GM19025 (cell line): ENCODE measurements around the gene PAFAH1B1.
"Not testable (repeated sequence)": the region's sequence is repeated elsewhere in the genome, so short reads cannot be mapped to it uniquely, and the experiment has no call there.

Source experiments
- ATAC-seq: cut with Tn5 transposase; IDR thresholded peaks from one replicate; pipeline ENCODE4 v1.9.1; 2021; ENCODE audit warnings: mild to moderate bottlenecking, low read depth, moderate library complexity; ENCODE audit not compliant: unreplicated experiment

PAFAH1B1 gene

DNA sequence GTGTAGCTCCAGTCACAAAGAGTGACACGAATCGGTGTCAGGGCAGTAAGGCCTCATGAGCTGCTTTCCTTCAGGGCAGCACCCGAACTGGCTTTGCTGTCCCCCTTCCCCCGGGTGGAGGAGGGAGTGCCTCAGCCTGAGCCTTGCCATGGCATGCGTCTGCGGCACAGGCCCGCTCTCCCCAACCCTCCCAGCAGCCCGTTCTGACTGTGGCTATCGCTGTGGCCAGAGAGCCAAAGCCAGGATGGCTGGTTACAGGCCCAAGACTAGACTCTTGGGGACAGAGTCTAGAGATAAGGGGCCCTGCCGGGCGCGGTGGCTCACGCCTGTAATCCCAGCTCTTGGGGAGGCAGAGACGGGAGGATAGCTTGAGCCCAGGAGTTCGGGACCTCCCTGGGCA lies 92.2 kb downstream of the PAFAH1B1 start:
- ATAC-seq: no peak

DNA sequence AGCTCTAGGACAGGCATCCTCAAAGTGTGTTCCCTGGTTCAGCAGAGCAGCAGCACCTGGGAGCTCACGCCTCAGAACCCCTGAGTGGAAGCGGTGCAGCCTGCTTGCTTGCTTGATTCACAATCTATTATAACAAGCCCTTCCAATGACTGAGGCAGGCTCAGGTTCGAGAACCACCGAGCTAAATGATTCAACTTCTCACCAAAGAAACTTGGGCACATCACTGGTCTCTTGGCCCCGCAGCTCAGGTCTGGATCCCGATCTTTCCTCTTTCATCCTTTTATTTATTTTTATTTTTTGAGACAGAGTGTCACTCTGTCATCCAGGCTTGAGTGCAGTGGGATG lies 93.6 kb downstream of the PAFAH1B1 start:
- no peak for ATAC-seq

DNA sequence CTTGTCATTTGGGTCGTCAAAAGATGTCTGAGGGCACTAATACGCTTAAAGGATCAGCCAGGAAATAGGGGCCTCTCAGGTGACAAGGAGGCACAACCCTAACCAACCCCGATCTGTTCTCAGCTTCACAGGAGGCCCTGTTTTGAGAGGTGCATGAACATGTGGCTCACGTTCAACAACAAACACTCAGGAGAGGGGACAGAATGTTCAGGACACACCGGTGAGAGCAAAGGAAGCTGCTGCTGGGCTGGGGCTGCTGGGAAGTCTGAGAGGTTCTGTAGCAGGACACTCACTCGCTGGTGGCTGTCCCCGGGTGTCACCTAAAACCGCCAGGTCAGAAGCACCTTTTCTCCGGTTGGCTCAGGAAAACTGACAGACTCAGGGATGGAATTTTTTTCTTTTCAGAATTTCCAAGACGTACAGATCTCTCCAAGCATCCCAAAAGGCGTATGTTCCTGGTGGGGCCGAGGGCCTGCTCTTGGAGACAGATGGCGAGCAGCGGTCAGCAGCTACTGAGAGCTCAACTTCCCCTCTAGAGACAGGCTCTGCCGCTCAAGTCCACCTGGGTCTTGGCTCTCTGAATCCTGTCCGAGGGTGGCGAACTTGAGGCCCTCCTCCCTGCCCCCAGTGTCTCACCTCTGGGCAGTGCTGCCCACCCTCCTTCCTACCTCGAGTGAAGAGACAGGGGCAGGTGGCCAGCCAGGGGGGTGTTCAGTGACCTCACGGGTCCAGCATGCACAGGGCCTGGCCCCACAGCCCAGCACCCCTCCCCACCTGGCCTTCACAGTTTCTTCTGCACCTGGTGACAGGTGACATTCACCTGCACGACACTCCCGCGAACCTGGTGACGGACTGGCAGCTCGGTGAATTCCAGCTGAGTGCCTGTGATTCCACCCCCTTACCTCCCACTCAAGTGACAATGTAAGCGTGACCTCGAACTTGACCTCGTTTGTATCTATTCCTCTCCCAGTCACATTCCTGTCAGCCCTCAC lies 95.2 kb downstream of the PAFAH1B1 start:
- no peak for ATAC-seq

DNA sequence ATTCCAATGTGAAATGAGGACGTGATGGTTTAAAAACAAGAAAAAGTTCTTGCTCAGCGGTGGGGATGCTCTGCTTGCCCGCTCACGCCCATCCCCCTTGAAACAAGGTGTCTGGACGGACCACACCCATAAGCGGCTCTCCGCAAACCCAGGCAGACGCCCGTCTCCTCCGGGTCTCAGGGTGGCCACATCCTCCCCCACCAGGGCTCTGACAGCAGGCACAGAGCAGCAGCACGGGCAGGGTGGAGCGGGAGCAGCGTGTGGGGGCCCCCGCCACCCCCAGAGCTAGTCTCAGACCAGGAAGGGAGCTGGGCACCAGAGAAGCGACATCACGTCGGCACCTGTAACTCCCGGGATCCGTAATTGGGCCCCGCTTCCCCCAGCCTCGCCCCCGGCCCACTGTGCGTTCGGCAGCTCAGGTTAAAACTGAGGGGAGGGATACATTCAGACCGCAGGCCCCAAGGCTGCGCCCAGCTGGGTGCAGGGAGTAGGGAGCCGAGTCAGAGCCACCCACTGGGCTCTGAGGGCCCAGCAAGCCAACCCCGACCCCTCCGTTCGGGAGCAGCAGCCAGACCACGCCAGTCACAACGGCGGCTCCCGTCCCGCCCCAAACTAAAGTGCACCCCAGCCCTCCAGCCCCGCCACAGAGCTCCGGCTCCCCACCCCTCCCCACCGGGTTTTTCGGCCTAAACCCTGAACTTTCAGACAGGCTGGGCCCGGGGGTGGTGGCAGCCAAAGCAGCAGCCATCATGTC lies 96.1 kb downstream of the PAFAH1B1 start:
- no peak for ATAC-seq

DNA sequence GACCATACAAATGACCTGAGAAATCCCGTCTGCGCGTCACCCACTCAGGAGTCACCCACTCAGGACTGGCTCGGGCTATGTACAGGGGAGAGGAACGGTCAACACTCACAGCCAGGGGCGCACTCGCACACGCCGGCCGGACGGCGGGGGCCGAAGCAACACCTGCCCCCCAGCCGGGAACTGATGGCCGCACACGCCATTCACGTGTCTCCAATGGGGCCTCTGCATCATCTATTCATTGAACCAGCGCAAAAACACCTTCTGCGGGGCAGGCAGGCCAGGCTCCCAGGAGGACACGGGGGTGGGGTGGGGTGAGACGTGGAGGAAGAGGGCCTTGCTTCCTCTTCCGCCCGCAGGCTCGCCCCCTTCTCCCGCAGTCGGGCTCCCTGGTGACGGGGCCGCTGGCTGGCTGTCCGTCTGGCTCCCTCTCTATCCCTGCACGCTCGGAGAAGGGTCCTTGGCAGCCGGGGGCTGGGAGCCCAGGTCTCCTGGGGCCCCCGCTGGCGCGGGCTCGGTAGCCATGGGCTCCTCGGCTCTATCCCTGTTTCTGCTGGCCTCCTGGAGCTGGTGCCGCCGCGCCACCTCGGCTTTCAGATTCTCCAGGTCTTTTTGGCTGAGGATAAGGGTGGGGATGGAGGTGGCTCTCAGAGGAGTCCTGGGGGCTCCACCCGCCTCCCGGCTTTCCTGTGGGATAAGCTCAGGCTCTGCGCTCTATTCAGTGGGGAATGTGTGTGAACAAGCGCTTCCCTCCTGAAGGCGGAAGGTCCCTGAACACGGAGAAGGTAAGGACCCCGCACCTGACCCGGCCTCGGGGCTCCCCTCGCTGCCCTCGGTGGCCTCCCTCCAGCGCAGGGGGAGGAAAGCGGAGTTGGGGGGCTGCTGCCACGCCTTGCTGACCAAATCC lies 97.0 kb downstream of the PAFAH1B1 start:
- ATAC-seq: no peak

DNA sequence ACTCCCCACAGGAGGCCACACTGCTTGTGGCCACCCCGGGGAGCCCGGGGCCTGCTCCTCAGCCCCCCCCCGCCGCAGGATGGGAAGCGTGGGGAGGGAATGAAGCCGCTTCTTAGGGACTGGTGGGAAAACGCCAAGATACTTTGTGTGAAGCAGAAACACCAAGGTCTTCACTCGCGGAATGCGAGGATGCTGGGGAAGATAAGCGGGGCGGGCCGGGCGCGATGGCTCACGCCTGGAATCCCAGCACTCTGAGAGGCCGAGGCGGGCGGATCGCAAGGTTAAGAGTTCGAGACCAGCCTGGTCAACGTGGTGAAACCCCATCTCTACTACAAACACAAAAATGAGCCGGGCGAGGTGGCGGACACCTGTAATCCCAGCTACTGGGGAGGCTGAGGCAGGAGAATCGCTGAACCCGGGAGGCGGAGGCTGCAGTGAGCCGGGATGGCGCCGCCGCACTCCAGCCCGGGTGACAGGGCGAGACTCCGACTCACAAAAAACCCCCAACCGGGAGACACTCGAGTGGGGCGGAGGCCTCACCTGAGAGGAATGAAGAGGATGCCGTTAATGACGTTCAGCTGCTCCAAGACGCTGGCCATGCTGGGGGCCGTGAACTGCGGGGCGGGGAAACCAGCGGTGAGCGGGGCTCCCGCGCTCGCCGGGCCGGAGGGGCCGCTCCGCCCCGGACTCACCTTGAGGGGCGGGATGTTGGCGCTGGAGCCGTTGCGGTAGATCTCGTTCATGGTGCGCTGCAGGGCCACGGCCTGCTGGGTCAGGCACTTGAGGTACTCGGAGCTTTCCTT lies 97.8 kb downstream of the PAFAH1B1 start:
- ATAC-seq: no peak

DNA sequence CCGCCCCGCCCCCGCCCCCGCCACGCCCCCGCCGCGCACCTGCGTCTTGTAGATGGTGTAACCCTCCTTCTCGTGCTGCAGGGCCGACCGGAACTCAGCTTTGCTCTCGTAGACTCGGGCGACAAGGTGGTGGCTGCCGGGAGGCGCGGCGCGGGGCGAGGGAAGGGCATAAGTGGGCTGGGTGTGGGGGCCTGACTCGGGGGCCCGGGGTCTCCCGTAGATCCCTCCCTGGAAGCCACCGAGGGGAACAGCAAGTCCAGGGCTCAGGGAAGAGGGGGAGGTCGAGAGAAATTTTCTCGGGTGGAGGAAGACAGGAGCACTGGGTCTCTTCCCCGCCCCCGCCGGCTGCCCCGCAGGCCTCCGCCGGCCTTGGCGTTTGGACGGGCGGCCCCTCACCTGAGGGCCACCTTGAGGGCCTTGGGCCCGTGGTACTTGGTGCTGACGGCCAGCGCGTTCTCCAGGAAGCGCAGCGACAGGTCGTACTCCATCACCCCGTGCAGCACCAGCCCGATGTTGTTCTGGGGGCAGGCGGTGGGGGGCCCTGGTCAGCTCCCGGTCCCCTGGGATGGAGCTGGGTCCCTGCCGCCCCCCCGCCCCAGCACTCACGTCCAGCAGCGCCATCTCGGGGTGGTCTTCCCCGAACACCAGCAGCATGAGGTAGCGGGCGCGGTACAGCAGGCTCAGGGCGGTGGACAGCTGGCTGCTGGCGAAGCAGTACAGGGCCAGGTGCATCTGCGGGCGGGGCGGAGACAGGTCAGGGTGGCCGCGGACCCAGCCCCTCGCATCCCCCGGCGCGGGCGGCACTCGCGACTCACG lies 98.7 kb downstream of the PAFAH1B1 start:
- ATAC-seq: no peak

DNA sequence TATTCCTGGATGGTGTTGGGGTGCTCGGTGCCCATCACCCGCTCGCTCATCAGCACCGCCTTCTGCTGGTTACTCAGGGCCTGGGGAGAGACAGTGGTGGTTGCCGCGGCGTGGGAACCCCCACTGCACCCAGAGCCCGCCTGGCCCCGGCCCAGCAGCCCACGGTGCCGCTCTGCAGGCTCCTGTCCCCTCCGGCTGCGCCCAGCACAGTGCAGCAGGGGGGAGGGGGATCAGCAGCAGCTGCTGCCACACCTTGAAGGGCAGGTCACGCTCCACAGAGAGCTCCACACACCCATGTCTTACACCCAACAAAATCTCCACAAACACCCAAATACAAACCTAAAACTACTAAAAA lies 99.3 kb downstream of the PAFAH1B1 start:
- ATAC-seq: no peak

DNA sequence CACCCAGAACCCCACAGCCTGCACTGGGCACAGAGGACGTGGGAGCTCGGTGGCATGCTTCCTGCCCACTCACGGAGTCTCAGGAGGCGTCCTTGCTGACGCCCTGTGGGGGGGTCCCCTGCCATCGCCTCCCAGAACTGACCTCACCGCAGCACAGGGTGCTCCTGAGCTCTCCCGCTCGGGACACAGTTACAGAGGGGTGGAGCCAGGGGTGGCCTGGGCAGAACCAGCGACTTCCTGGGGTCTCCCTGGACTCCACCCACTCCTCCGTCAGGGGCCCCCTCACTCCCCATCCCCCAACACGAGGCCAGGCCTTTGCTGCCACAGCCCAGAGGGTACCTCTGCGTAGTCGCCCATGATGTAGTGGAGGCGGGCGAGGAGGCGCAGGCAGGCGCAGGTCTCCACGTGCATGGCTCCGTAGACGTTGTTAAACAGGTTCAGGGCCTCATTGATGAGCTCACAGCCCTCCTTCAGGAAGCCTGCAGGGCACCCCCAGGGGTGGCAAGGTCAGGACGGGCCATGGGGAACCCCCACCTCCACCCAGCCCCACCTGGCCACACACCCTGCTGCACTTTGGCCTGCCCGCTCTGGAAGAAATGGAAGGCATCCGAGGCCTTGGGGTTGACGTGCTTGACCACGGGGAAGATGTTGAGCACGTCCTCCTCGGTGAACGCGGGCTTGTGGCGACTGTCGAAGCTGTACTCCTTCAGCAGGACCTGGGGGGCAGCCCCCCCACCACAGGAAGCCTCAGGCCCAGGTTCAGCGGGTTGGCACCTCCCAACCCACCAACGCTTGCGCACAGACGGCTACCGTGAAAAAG lies 100.3 kb downstream of the PAFAH1B1 start:
- ATAC-seq: no peak

DNA sequence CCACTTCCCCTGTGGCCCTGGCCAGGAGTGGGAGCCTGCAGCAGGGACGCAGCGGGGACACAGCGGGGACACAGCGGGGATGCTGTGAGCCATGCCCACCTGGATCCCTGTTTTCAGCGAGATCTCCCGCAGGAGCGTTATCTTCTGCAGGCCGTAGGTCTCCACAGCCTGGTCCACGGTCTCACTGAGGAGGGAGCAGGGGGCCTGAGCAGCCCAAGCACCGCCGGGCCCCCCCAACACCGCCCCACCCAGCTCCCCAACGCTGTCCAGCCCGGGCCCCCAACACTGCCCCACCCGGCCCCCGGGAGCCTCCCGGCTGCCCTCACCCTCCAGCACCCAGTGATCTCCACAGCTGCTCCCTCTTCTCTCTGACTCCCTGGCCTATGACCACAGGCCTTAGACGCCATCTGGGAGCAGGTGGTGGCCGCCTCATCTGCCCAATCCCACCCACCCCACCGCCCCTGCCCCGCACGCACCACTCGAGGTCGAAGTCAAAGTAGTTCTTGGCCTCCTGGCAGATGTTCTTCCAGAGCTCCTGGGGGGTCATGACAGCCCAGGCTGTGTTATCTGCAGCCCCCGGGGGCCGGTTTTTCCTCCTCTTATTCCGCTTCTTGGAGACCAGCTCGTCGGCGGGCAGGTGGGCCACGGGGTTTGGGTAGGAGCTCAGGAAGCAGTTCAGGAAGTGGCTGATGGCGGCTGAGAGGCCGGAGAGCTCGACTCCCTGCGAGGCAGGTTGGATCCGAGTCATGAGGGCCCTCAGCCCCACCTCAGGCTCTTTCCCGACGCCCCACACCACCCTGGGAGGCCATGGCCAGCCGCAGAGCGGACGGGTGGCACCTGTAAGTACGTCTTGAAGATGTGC lies 101.2 kb downstream of the PAFAH1B1 start:
- ATAC-seq: no peak

DNA sequence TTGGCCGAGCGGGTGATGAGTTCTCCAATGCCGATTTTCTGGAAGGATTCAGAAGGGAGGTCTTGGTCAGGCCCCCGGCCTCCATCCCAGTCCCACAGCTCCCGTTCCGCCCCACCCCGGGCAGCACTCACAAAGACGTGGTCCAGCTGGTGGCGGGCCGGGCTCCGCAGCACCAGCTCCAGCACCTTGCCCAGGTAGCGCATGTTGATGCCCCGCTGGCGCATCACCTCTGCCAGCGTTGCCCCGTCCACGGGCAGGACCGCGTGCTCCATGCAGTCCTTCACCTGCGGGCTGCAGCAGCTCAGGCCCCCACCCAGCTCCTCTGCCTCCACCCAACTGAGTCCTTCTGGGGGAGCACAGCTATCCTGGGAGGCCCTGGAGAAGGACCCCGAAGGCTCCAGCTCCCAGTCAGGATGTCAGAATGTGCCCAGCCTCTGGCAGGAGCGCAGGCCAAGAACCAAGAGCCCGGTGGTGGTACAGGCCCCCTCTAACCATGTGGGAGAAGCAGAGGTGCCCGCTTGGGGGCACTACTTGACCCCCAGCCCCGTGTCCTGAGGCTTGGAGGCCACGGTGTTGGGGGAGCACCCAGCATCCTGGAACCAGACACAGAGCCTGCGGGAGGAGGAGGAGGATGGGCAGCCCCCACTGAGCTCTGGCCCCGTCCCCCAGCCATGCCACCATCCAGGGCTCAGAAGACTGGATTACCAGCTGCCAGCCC lies 101.9 kb downstream of the PAFAH1B1 start:
- ATAC-seq: no peak

DNA sequence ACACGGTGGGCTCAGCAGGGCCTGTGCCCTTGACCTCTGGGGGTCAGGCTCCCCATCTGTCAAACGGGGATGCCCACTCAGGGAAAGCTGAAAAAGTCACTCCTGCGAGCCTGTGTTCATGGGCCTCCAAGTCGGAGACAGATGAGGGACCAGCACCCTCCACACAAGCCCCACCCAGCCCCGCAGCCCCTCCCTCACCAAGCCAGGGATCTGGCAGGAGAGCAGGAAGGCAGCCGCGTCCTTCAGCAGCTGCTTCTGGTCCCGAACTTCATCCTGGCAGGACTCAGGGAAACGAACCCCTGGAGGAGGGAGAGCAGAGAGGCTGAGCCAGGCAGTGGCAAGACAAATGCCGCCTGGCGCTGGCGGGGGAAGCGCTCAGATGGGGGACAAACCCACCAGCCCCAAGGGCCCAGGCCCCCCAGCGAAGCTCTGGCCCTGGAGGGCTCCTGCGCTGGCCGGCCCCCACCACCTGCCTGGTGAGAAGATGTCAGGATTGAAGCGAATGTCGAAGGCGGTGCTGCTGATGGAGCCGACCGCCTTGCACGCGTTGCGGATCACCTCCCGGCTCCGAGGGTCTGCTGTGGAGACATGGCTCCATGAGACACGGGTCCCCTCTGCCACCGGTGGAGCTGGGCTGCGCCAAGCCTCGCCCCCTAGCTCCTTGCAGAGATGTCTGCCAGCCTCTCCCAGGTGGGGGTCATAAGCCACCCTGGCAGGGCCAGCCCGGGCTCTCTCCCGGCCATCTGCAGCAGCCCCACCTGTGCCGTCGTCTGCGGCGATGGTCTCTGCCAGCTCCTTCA lies 102.7 kb downstream of the PAFAH1B1 start:
- no peak for ATAC-seq

DNA sequence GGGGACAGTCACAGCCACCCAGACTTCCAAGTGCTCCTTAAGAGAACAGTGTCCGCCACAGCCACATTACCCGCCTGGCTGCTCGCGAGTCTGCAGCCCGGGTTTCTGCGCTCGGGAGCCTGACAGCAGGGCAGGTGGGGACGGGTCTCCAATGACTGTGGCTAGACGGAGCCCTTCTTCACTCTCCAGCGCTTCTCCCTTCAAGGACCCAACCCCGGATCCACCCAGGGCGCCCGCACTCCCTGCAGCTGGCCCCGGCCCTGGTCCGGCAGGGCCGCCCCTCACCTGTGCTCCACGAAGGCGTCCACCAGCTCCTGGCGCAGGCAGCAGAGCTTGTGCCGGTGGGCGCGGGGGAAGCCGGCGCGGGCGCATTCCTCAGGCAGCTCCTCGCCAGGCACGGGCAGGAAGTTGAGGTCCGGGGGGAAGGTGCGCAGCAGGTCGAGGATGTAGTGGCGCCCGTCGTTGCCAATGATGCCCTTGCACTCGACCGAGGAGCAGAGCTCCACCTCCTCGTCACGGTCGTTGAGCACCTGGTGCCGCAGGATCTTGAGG lies 104.2 kb downstream of the PAFAH1B1 start:
- ATAC-seq: no peak

DNA sequence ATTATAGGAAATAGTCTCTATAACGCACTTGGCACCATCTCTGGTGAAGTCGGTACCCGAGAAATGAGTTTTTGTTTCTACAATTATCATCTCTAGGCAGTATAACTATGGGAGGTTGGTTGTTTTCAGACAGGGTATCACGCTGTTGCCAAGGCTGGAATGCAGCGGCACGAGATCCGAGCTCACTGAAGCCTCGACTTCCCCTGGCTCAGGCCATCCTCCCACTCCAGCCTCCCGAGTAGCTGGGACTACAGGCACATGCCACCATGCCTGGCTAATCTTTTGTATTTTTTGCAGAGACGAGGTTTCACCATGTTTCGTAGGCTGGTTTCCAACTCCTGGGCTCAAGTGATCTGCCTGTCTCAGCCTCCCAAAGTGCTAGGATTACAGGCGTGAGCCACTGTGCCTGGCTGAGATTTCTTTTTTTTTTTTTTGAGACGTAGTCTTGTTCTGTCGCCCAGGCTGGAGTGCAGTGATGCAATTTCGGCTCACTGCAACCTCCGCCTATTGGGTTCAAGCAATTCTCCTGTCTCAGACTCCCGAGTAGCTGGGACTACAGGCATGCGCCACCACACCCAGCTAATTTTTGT lies 105.9 kb downstream of the PAFAH1B1 start:
- ATAC-seq: not testable (repeated sequence)

DNA sequence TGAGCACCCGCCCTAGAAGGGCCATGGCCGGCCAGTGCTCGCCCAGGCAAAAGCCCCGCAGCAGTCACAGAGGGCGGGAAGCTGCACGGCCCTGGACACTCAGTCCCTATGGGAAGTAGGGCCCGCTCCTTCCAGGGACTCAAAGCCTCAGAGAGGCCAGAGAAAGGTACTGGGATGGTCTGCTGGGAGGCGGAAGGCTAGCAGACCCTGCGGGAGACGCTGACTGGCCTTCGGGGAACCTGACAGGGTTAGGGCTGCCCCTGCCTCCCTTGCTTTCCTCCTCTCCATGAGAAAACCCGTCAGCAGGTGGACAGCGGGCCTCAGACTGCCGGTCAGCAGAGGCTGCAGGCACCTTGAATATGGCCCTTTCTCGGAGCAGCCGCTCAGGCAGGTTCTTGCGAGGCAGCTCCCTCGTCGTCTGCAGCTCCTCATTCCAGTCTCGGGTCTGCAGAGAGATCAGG lies 106.6 kb downstream of the PAFAH1B1 start:
- no peak for ATAC-seq
